Colonic mucosa (tissue), 4 donors: ENCODE results near the gene NCOA6. TPM values are rescaled to one million over a fixed set of nuclear protein-coding genes. Genes with fewer than 3 reads are reported as not detected.

ENCODE experiments used
- DNase-seq: peaks from one replicate; pipeline ENCODE4 v3.0.0-alpha.2; 2020
- H3K27ac ChIP-seq: fragments of 200-600 bp; one replicate; pipeline ENCODE4 v1.8.0; 2021
- H3K27me3 ChIP-seq: fragments of 200-600 bp; one replicate; pipeline ENCODE4 v1.8.0; 2021
- H3K36me3 ChIP-seq: fragments of 200-600 bp; one replicate; pipeline ENCODE4 v1.8.0; 2021
- H3K4me1 ChIP-seq: fragments of 200-600 bp; one replicate; pipeline ENCODE4 v1.8.0; 2021; ENCODE audit warnings: mild to moderate bottlenecking
- H3K4me3 ChIP-seq: fragments of 200-600 bp; one replicate; pipeline ENCODE4 v1.8.0; 2021
- H3K9ac ChIP-seq, 2 donors: one replicate each; pipeline ENCODE4 v1.7.0; 2013; ENCODE audit warnings: control low read depth in 2 of 2, low read depth in 2 of 2, low read length in 2 of 2
- H3K9me3 ChIP-seq: fragments of 200-600 bp; one replicate; pipeline ENCODE4 v1.8.0; 2021
- CTCF ChIP-seq: fragments of 200-600 bp; IDR thresholded peaks from one replicate; pipeline ENCODE4 v1.8.0; 2022; ENCODE audit warnings: antibody characterized with exemption, mild to moderate bottlenecking
- intact Hi-C: fragments of 100-400 bp; cut with DNase I; formaldehyde crosslinking; loops from one replicate; pipeline ENCODE4 v1.14.1; 2022
- total RNA-seq, 2 donors: library from RNA; stranded (reverse); fragmentation: NEBNext Ultra II Directional in 1 of 2; extraction: Animal tissue kit (Norgen Biotek cat#: 25700) in 1 of 2; gene quantifications; one replicate each; pipeline ENCODE4 v1.2.1, GENCODE V29; 2021
- donor health status: healthy.
- donor health status: DM: no; HTN: no; CAD: no.
- donor health status: DM: no; HTN: no; CAD: no.

Gene NCOA6
- total RNA-seq, 2 donors from 2014 or later, result 28.9 to 40.2 TPM

DNA sequence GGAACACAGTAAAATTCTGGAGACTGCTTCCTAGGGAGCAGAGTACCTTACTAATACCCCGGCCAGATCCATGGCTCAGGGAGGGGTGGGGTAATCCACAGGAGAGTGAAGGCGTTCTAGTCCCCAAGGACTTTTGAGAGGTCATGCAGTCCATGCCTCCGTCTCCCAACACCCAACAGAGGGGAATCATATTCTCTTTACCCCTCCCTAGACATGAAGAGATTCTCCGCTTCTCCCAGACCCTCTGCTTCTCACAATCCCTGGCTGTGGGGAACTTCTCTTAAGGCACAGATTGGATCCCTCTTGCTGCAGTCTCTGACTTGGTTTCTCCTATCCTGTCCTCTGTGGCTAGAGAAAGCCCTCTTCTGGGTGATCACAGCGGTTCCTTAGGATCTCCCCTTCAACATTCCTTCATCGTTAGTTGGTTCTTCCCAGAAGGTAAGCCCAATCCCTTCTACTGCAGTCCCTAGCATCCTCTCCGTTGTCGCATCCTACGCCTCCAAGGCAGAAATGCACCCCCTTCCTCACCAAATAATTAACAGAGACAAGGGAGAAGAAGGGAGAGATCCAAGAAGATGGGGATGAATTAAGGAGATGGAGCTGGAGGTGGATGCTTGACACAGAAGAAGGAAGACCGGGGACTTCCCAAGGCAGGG, 46.6 kb upstream of the NCOA6 start:
- H3K9ac ChIP-seq, result peak overlapping the region; percentile 69 to 77
- intact Hi-C loops, result loop anchor here (2.0 to 10.0 kb wide), 2 partner anchors 85 to 223 kb away; partner anchors contain the start of gene TRPC4AP
- peak overlapping the region; percentile 46 for H3K4me3 ChIP-seq
- H3K36me3 ChIP-seq, result no peaks in the 10 kb centered on the region
- no peaks in the 10 kb centered on the region for H3K27me3 ChIP-seq
- H3K27ac ChIP-seq, result peak overlapping the region; percentile 13
- no peak for DNase-seq
- no peak for TF ChIP-seq CTCF
- H3K9me3 ChIP-seq, result no peaks in the 10 kb centered on the region
- H3K4me1 ChIP-seq, result peaks cover 7% of the 10 kb centered on the region

DNA sequence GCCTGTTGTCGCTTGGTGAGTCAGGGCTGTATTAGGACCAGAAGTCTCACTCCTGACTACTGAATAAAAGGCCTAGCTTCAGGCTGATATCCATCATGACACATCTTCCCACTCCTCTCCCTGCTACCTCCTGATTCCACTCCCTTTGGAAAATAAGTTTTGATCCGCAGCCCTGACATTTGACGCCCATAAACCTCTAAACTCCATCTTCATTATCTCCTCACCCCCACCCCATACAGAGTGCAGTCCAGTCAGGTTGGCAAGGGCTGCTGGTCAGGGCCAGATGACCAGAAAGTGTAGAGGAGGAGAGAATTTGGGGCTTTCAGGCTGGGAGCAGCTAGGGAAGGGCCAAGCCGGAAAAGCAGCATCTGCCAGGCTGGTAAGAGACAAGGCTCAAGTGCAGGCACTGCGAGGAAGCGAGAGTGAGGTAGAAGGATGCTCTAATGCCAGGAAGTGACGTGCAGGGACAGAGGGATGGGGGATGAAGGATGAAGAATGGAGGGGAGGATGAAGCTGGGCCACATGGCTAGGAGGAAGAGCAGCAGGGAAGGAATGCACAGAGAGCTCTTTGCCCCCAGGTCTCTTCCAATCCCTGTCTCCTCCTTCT, 46.0 kb upstream of the NCOA6 start:
- Histone ChIP-seq H3K27ac (no peak overlapping the region), H3K9ac (no peak overlapping the region), H3K27me3 (no peaks in the 10 kb centered on the region), H3K4me3 (no peak overlapping the region), H3K36me3 (no peaks in the 10 kb centered on the region), H3K4me1 (peaks cover 7% of the 10 kb centered on the region), H3K9me3 (no peaks in the 10 kb centered on the region)
- no peak for TF ChIP-seq CTCF
- DNase-seq, result no peak
- intact Hi-C loops, result loop anchor here (10.0 kb wide), 1 partner anchor 223 kb away; the partner anchor contains the start of gene TRPC4AP

DNA sequence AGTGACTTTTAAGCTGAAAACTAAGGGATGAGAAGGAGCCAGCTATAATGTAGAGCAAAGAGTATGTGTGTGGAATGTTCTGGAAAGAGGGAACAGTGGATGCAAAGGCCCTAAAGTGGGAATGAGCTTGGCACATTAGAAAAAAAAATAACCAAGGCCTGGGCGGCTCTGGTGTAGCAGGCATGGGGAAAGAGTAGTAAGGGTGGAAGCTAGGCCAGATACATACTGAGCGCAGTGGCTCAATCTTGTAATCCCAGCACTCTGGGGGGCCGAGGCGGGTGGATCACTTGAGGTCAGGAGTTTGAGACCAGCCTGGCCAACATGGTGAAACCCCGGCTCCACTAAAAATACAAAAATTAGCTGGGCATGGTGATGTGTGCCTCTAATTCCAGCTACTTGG, 38.8 kb upstream of the NCOA6 start:
- no peak overlapping the region for H3K27ac ChIP-seq
- no peaks in the 10 kb centered on the region for H3K9me3 ChIP-seq
- intact Hi-C loops, result loop anchor here (10.0 kb wide), 1 partner anchor 341 kb away; no protein-coding TSS in a partner anchor
- H3K36me3 ChIP-seq, result no peaks in the 10 kb centered on the region
- no peak for TF ChIP-seq CTCF
- H3K27me3 ChIP-seq, result no peaks in the 10 kb centered on the region
- no peak overlapping the region for H3K9ac ChIP-seq
- no peak for DNase-seq
- no peaks in the 10 kb centered on the region for H3K4me1 ChIP-seq
- H3K4me3 ChIP-seq, result no peak overlapping the region

- no peaks in the 10 kb centered on the region for H3K4me1 ChIP-seq
- H3K27me3 ChIP-seq, result no peaks in the 10 kb centered on the region
- intact Hi-C loops, result loop anchor here (10.0 kb wide), 1 partner anchor 341 kb away; no protein-coding TSS in a partner anchor
- no peak overlapping the region for H3K4me3 ChIP-seq
- H3K9ac ChIP-seq, result no peak overlapping the region
- H3K36me3 ChIP-seq, result no peaks in the 10 kb centered on the region
- H3K9me3 ChIP-seq, result no peaks in the 10 kb centered on the region
- no peak overlapping the region for H3K27ac ChIP-seq
- TF ChIP-seq CTCF, result no peak
- no peak for DNase-seq
These were observed 38.0 kb upstream of the NCOA6 start for GRCh38 chr20:34863421-34863965.

- DNase-seq, result no peak
- H3K27me3 ChIP-seq, result no peaks in the 10 kb centered on the region
- no peak overlapping the region for H3K27ac ChIP-seq
- no peak overlapping the region for H3K9ac ChIP-seq
- TF ChIP-seq CTCF, result no peak
- intact Hi-C loops, result loop anchor here (10.0 kb wide), 1 partner anchor 342 kb away; no protein-coding TSS in a partner anchor
- H3K4me1 ChIP-seq, result no peaks in the 10 kb centered on the region
- H3K9me3 ChIP-seq, result no peaks in the 10 kb centered on the region
- H3K4me3 ChIP-seq, result no peak overlapping the region
- no peaks in the 10 kb centered on the region for H3K36me3 ChIP-seq
These were observed 37.3 kb upstream of the NCOA6 start for GRCh38 chr20:34862724-34863123.
